BLaER1 treated with 17β-estradiol and CSF1 and Interleukin-3, amounts not matched to agents 10 nM and 100 nM (cell line): Measurements from ENCODE around the gene TRAP1.
A peak's percentile ranks its signal among the peaks of the same experiment; 100 is the strongest.

Experiments used
- H3K27ac ChIP-seq, 11 experiments: shearing (Covaris generic); formaldehyde crosslinking; 2 replicates each; pipeline ENCODE4 v1.8.1; 2022
- H3K27me3 ChIP-seq, 11 experiments: shearing (Covaris generic); formaldehyde crosslinking; 2 replicates each; pipeline ENCODE4 v1.8.1; 2022
- H3K36me3 ChIP-seq, 11 experiments: shearing (Covaris generic); formaldehyde crosslinking; 2 replicates each; pipeline ENCODE4 v1.8.1; 2022
- H3K4me1 ChIP-seq, 10 experiments: shearing (Covaris generic); formaldehyde crosslinking; 2 replicates each; pipeline ENCODE4 v1.8.1; 2022
- H3K4me2 ChIP-seq, 11 experiments: shearing (Covaris generic); formaldehyde crosslinking; 2 replicates each; pipeline ENCODE4 v1.8.1; 2022
- H3K4me3 ChIP-seq, 10 experiments: shearing (Covaris generic); formaldehyde crosslinking; 2 replicates each; pipeline ENCODE4 v1.8.1; 2022
- H3K9ac ChIP-seq, 11 experiments: shearing (Covaris generic); formaldehyde crosslinking; 2 replicates each; pipeline ENCODE4 v1.8.1; 2022
- H3K9me3 ChIP-seq, 11 experiments: shearing (Covaris generic); formaldehyde crosslinking; replicated peaks in 1 of 11; 2 replicates each; pipeline ENCODE4 v1.8.1; 2022
- H4K20me1 ChIP-seq, 11 experiments: shearing (Covaris generic); formaldehyde crosslinking; 2 replicates each; pipeline ENCODE4 v1.8.1; 2022
- Cebpa-rat ChIP-seq, 11 experiments: shearing (Covaris generic); IDR thresholded peaks; 2 replicates each; pipeline ENCODE4 v1.8.1; 2022

The TRAP1 gene

GRCh38 chr16:3645504-3646347 is 71.6 kb downstream of the TRAP1 start:
- H3K9me3 ChIP-seq, result no peaks in the 10 kb centered on the region
- peaks cover 3 to 61% (median 19%) of the 10 kb centered on the region in 11 experiments; a peak in 21 of 22 replicates for H3K36me3 ChIP-seq
- H3K27me3 ChIP-seq, result no peaks in the 10 kb centered on the region
- H3K4me1 ChIP-seq, result peaks cover 37 to 59% (median 49%) of the 10 kb centered on the region in 10 experiments
- peaks cover 0 to 36% (median 0%) of the 10 kb centered on the region in 11 experiments; a peak in 7 of 22 replicates for H4K20me1 ChIP-seq
- peak overlapping the region in 8 of 11 experiments; percentile 51 to 82 (median 67); a peak in 17 of 22 replicates for H3K27ac ChIP-seq
- H3K4me2 ChIP-seq, result peak overlapping the region; percentile 52 to 95 (median 83)
- H3K9ac ChIP-seq, result peak overlapping the region in 10 of 11 experiments; percentile 11 to 72 (median 42); a peak in 16 of 22 replicates
- H3K4me3 ChIP-seq, result 0 out of 20 replicates have a peak overlapping the region, but pooled peaks of 1 of the 10 experiments have one; percentile 13
- peak in 5 of 11 experiments; percentile 12 to 93 (median 75); a peak in 7 of 22 replicates for TF ChIP-seq Cebpa-rat (IDR thresholded peaks at IDR 0.05)

GRCh38 chr16:3645108-3645503 is 72.2 kb downstream of the TRAP1 start:
- Histone ChIP-seq H3K4me1 (peaks cover 37 to 60% (median 51%) of the 10 kb centered on the region in 10 experiments), H3K4me3 (no peak overlapping the region), H3K4me2 (peak overlapping the region; percentile 52 to 95 (median 83)), H3K9me3 (no peaks in the 10 kb centered on the region), H3K9ac (peak overlapping the region in 10 of 11 experiments; percentile 11 to 72 (median 42); a peak in 16 of 22 replicates), H3K27me3 (no peaks in the 10 kb centered on the region), H4K20me1 (peaks cover 0 to 37% (median 0%) of the 10 kb centered on the region in 11 experiments; a peak in 7 of 22 replicates), H3K27ac (peak overlapping the region in 8 of 11 experiments; percentile 51 to 82 (median 67); a peak in 17 of 22 replicates), H3K36me3 (peaks cover 0 to 61% (median 20%) of the 10 kb centered on the region in 11 experiments; a peak in 17 of 22 replicates)
- TF ChIP-seq Cebpa-rat (IDR thresholded peaks at IDR 0.05), result no peak

GRCh38 chr16:3643095-3643730 is 74.1 kb downstream of the TRAP1 start:
- no peak overlapping the region for H3K4me3 ChIP-seq
- peak overlapping the region in 5 of 11 experiments; percentile 5 to 43 (median 35); a peak in 6 of 22 replicates for H3K27ac ChIP-seq
- no peak for TF ChIP-seq Cebpa-rat (IDR thresholded peaks at IDR 0.05)
- H3K9ac ChIP-seq, result peak overlapping the region in 4 of 11 experiments; percentile 1 to 24 (median 4); a peak in 3 of 22 replicates
- peaks cover 0 to 52% (median 22%) of the 10 kb centered on the region in 11 experiments; a peak in 17 of 22 replicates for H3K36me3 ChIP-seq
- no peaks in the 10 kb centered on the region for H3K27me3 ChIP-seq
- H3K4me2 ChIP-seq, result peak overlapping the region; percentile 20 to 71 (median 59); a peak in 21 of 22 replicates
- peaks cover 0 to 37% (median 0%) of the 10 kb centered on the region in 11 experiments; a peak in 7 of 22 replicates for H4K20me1 ChIP-seq
- H3K4me1 ChIP-seq, result peaks cover 45 to 65% (median 56%) of the 10 kb centered on the region in 10 experiments
- peaks cover 0 to 7% (median 0%) of the 10 kb centered on the region in 11 experiments; a peak in 1 of 22 replicates for H3K9me3 ChIP-seq

GRCh38 chr16:3642397-3643094 is 74.8 kb downstream of the TRAP1 start:
- Histone ChIP-seq H3K9me3 (peaks cover 0 to 7% (median 0%) of the 10 kb centered on the region in 11 experiments; a peak in 1 of 22 replicates), H3K9ac (peak overlapping the region in 4 of 11 experiments; percentile 2 to 24 (median 4); a peak in 3 of 22 replicates), H3K4me2 (peak overlapping the region; percentile 20 to 71 (median 59); a peak in 21 of 22 replicates), H3K4me1 (peaks cover 51 to 71% (median 63%) of the 10 kb centered on the region in 10 experiments), H3K27me3 (no peaks in the 10 kb centered on the region), H3K36me3 (peaks cover 0 to 45% (median 22%) of the 10 kb centered on the region in 11 experiments; a peak in 17 of 22 replicates), H4K20me1 (peaks cover 0 to 37% (median 0%) of the 10 kb centered on the region in 11 experiments; a peak in 7 of 22 replicates), H3K4me3 (no peak overlapping the region), H3K27ac (peak overlapping the region in 5 of 11 experiments; percentile 15 to 43 (median 35); a peak in 7 of 22 replicates)
- TF ChIP-seq Cebpa-rat (IDR thresholded peaks at IDR 0.05), result no peak

- Histone ChIP-seq H3K4me2 (peak overlapping the region in 10 of 11 experiments; percentile 46 to 71 (median 60); a peak in 21 of 22 replicates), H3K9me3 (peaks cover 0 to 7% (median 0%) of the 10 kb centered on the region in 11 experiments; a peak in 1 of 22 replicates)
- TF ChIP-seq Cebpa-rat (IDR thresholded peaks at IDR 0.05), result no peak
Measured at GRCh38 chr16:3641801-3642396, 75.4 kb downstream of the TRAP1 start.

GRCh38 chr16:3640632-3641501 is 76.5 kb downstream of the TRAP1 start:
- Histone ChIP-seq H3K9ac (0 out of 22 replicates have a peak overlapping the region, but pooled peaks of 1 of the 11 experiments have one; percentile 9), H3K4me3 (no peak overlapping the region), H3K27ac (no peak overlapping the region; a peak in 1 of 22 replicates), H3K27me3 (no peaks in the 10 kb centered on the region), H3K4me2 (peak overlapping the region in 6 of 11 experiments; percentile 29 to 70 (median 61); a peak in 6 of 22 replicates), H3K4me1 (peaks cover 47 to 73% (median 63%) of the 10 kb centered on the region in 10 experiments), H3K36me3 (peaks cover 0 to 39% (median 22%) of the 10 kb centered on the region in 11 experiments; a peak in 17 of 22 replicates), H3K9me3 (peaks cover 0 to 7% (median 0%) of the 10 kb centered on the region in 11 experiments; a peak in 1 of 22 replicates), H4K20me1 (peaks cover 0 to 31% (median 0%) of the 10 kb centered on the region in 11 experiments; a peak in 7 of 22 replicates)
- no peak for TF ChIP-seq Cebpa-rat (IDR thresholded peaks at IDR 0.05)

More at GRCh38 chr16:3641801-3642396, 75.4 kb downstream of the TRAP1 start:
- Histone ChIP-seq H3K4me1 (peaks cover 53 to 78% (median 67%) of the 10 kb centered on the region in 10 experiments), H3K27me3 (no peaks in the 10 kb centered on the region), H3K36me3 (peaks cover 0 to 39% (median 22%) of the 10 kb centered on the region in 11 experiments; a peak in 17 of 22 replicates), H3K27ac (peak overlapping the region in 4 of 11 experiments; percentile 25 to 39 (median 30); a peak in 3 of 22 replicates), H4K20me1 (peaks cover 0 to 37% (median 0%) of the 10 kb centered on the region in 11 experiments; a peak in 7 of 22 replicates), H3K9ac (peak overlapping the region in 2 of 11 experiments; percentile 2; a peak in 1 of 22 replicates), H3K4me3 (no peak overlapping the region)
